Lung (tissue), 12 donors: Measurements from ENCODE around the gene DOCK7. TPM values are rescaled to one million over a fixed set of nuclear protein-coding genes. Genes with fewer than 3 reads are reported as not detected.

Source experiments
- ATAC-seq: fragments of 200-7000 bp; cut with Tn5 transposase; one replicate; pipeline ENCODE4 v1.9.1; 2020; ENCODE audit warnings: moderate number of reproducible peaks; ENCODE audit not compliant: insufficient read depth, low FRiP score
- DNase-seq, 3 donors: peaks; one replicate each; pipeline ENCODE4 v3.0.0-alpha.2; 2013 to 2017
- H3K27ac ChIP-seq, 2 donors: one replicate each; pipeline ENCODE4 v1.5.1; 2013; ENCODE audit warnings: mild to moderate bottlenecking in 2 of 2, moderate library complexity in 2 of 2, control low read depth in 1 of 2, inconsistent platforms in 1 of 2, low read depth in 1 of 2, low read length in 1 of 2
- H3K27me3 ChIP-seq, 3 donors: one replicate each; pipeline ENCODE4 v1.5.1; 2013; ENCODE audit warnings: low read length in 2 of 3; ENCODE audit not compliant: control insufficient read depth in 3 of 3, insufficient read depth in 3 of 3
- H3K36me3 ChIP-seq, 4 donors: one replicate each; pipeline ENCODE4 v1.5.1; 2013; ENCODE audit warnings: low read length in 4 of 4, mild to moderate bottlenecking in 1 of 4, moderate library complexity in 1 of 4; ENCODE audit not compliant: control insufficient read depth in 4 of 4, insufficient read depth in 4 of 4
- H3K4me1 ChIP-seq, 5 donors: one replicate each; pipeline ENCODE4 v1.5.1; 2013; ENCODE audit warnings: low read length in 5 of 5, mild to moderate bottlenecking in 2 of 5, moderate library complexity in 1 of 5; ENCODE audit not compliant: control insufficient read depth in 5 of 5, insufficient read depth in 5 of 5
- H3K4me3 ChIP-seq: one replicate; pipeline ENCODE4 v1.5.1; 2013; ENCODE audit warnings: mild to moderate bottlenecking, control low read depth, moderate library complexity
- H3K9ac ChIP-seq, 2 donors: one replicate each; pipeline ENCODE4 v1.5.1; 2013; ENCODE audit warnings: low read length in 2 of 2, control low read depth in 1 of 2; ENCODE audit not compliant: insufficient read depth in 1 of 2
- H3K9me3 ChIP-seq, 4 donors: one replicate each; pipeline ENCODE4 v1.5.1; 2013; ENCODE audit warnings: low read length in 3 of 4, mild to moderate bottlenecking in 1 of 4, moderate library complexity in 1 of 4; ENCODE audit not compliant: control insufficient read depth in 4 of 4, insufficient read depth in 3 of 4
- CTCF ChIP-seq: IDR thresholded peaks from 2 replicates; pipeline ENCODE4 v1.5.1; 2012; ENCODE audit warnings: mild to moderate bottlenecking; ENCODE audit errors: control extremely low read depth, extremely low read depth
- WGBS, 2 donors: extraction: QIAGEN DNeasy Blood & Tissue Kit; methylation state at CpG; one replicate each; pipeline ENCODE4 v1.1.7; 2013; 5-methylcytosine and 5-hydroxymethylcytosine counted together
- polyA plus RNA-seq, 2 donors: library from polyadenylated mRNA; stranded (reverse); fragments of 200-250 nt; gene quantifications; one replicate each; pipeline ENCODE4 v1.2.1, GENCODE V29; 2013
- total RNA-seq, 2 donors: library from RNA; depleted of rRNA in 1 of 2; stranded (reverse); fragments of >200 nt in 1 of 2; gene quantifications; one replicate each; pipeline ENCODE4 v1.2.1, GENCODE V29; 2014 to 2021
- donor health status: control.
- donor health status: control.
- donor health status: Bipolar disorder and iron deficiency.
- donor health status: healthy.
- donor health status: DM: yes; HTN: yes; CAD: no.

The DOCK7 gene
- total and polyA plus RNA-seq, 4 donors, result 3.4 to 111 (median 20.2) TPM

GRCh38 chr1:62691062-62691844 is 3.1 kb upstream of the DOCK7 start:
- Histone ChIP-seq H3K9me3 (no peaks in the 10 kb centered on the region), H3K9ac (peak overlapping the region in 1 of 2 donors; percentile 27), H3K27ac (peak overlapping the region in 1 of 2 donors; percentile 75), H3K4me3 (no peak overlapping the region), H3K4me1 (peaks cover 1 to 35% (median 19%) of the 10 kb centered on the region in 5 donors), H3K27me3 (no peaks in the 10 kb centered on the region), H3K36me3 (peaks cover 0 to 7% (median 0%) of the 10 kb centered on the region in 4 donors)
- ATAC-seq (no peak), DNase-seq (no peak)
- no peak for TF ChIP-seq CTCF
- 96 to 97% methylated on average over 2 of the region's 2 CpGs for WGBS, 2 donors

- 92 to 94% methylated on average over 1 of the region's 1 CpG for WGBS, 2 donors
- no peak for ATAC-seq
Observed at GRCh38 chr1:62689524-62689923, 1.3 kb upstream of the DOCK7 start.

GRCh38 chr1:62688687-62689085 is 500 bp upstream of the DOCK7 start:
- no peaks in the 10 kb centered on the region for H3K36me3 ChIP-seq
- H3K9ac ChIP-seq, result peak overlapping the region; percentile 76 to 88
- ATAC-seq (peak; percentile 1), DNase-seq (peak in 1 of 3 donors; percentile 46)
- peak overlapping the region; percentile 80 to 86 for H3K27ac ChIP-seq
- H3K9me3 ChIP-seq, result no peaks in the 10 kb centered on the region
- H3K4me1 ChIP-seq, result peaks cover 1 to 43% (median 30%) of the 10 kb centered on the region in 5 donors
- no peak for TF ChIP-seq CTCF
- 1% methylated on average over 10 of the region's 10 CpGs for WGBS, 2 donors
- no peaks in the 10 kb centered on the region for H3K27me3 ChIP-seq
- peak overlapping the region; percentile 94 for H3K4me3 ChIP-seq

More at GRCh38 chr1:62689524-62689923, 1.3 kb upstream of the DOCK7 start:
- no peaks in the 10 kb centered on the region for H3K9me3 ChIP-seq
- H3K4me3 ChIP-seq, result no peak overlapping the region
- H3K9ac ChIP-seq, result no peak overlapping the region
- TF ChIP-seq CTCF, result no peak
- H3K27ac ChIP-seq, result peak overlapping the region in 1 of 2 donors; percentile 87
- H3K27me3 ChIP-seq, result no peaks in the 10 kb centered on the region
- DNase-seq, result peak; percentile 14 to 42 (median 35)
- H3K4me1 ChIP-seq, result peaks cover 1 to 43% (median 28%) of the 10 kb centered on the region in 5 donors
- peaks cover 0 to 7% (median 0%) of the 10 kb centered on the region in 4 donors for H3K36me3 ChIP-seq
